SK-N-SH treated with all-trans-retinoic acid at 6 μM for 48 hours (cell line): ENCODE data around the gene TLCD5.

Experiments
- ATAC-seq: fragments of 200-7000 bp; cut with Tn5 transposase; 3 replicates; pipeline ENCODE4 v1.9.1; 2020; ENCODE audit warnings: mild to moderate bottlenecking, moderate library complexity
- ARNTL ChIP-seq: fragments of 450-650 bp; formaldehyde crosslinking; IDR thresholded peaks from 2 replicates; pipeline ENCODE4 v1.5.0; 2020; ENCODE audit warnings: low read depth, mild to moderate bottlenecking, moderate library complexity, borderline replicate concordance
- BACH2 ChIP-seq: fragments of 250-450 bp; sonication (Bioruptor Pico); IDR thresholded peaks from 2 replicates; pipeline ENCODE4 v1.9.0; 2021; ENCODE audit warnings: mild to moderate bottlenecking, borderline replicate concordance
- CREB5 ChIP-seq: fragments of 250-450 bp; sonication (Bioruptor Pico); IDR thresholded peaks from 2 replicates; pipeline ENCODE4 v1.5.1; 2020; ENCODE audit warnings: low read depth, mild to moderate bottlenecking, moderate library complexity
- CSDC2 ChIP-seq: fragments of 250-450 bp; sonication (Bioruptor Pico); IDR thresholded peaks from 2 replicates; pipeline ENCODE4 v1.5.0; 2020; ENCODE audit warnings: mild to moderate bottlenecking, moderate library complexity
- ESRRG ChIP-seq: fragments of 250-450 bp; sonication (Bioruptor Pico); IDR thresholded peaks from 2 replicates; pipeline ENCODE4 v1.6.1; 2021; ENCODE audit warnings: mild to moderate bottlenecking
- GLIS3 ChIP-seq: fragments of 250-450 bp; sonication (Bioruptor Pico); IDR thresholded peaks from 2 replicates; pipeline ENCODE4 v1.5.0; 2020; ENCODE audit warnings: mild to moderate bottlenecking, moderate library complexity
- ISL1 ChIP-seq: fragments of 250-450 bp; sonication (Bioruptor Pico); IDR thresholded peaks from 2 replicates; pipeline ENCODE4 v2.1.2; 2022; ENCODE audit warnings: mild to moderate bottlenecking, moderate library complexity
- OSR1 ChIP-seq: fragments of 250-450 bp; sonication (Bioruptor Pico); IDR thresholded peaks from 2 replicates; pipeline ENCODE4 v1.8.0; 2022; ENCODE audit warnings: moderate library complexity, mild to moderate bottlenecking, inconsistent platforms
- PATZ1 ChIP-seq: fragments of 250-450 bp; sonication (Bioruptor Pico); IDR thresholded peaks from 2 replicates; pipeline ENCODE4 v1.8.0; 2020; ENCODE audit warnings: mild to moderate bottlenecking, moderate library complexity, borderline replicate concordance
- PPARA ChIP-seq: fragments of 250-450 bp; sonication (Bioruptor Pico); IDR thresholded peaks from 2 replicates; pipeline ENCODE4 v1.5.0; 2020; ENCODE audit warnings: mild to moderate bottlenecking, borderline replicate concordance
- RARB ChIP-seq: fragments of 250-450 bp; sonication (Bioruptor Pico); IDR thresholded peaks from 2 replicates; pipeline ENCODE4 v1.8.0; 2021; ENCODE audit warnings: mild to moderate bottlenecking, moderate library complexity
- SNAI2 ChIP-seq: fragments of 250-450 bp; sonication (Bioruptor Pico); IDR thresholded peaks from 2 replicates; pipeline ENCODE4 v1.5.0; 2020; ENCODE audit warnings: mild to moderate bottlenecking, moderate library complexity
- TCF4 ChIP-seq: fragments of 250-450 bp; sonication (Bioruptor Pico); IDR thresholded peaks from 2 replicates; pipeline ENCODE4 v1.8.0; 2021; ENCODE audit warnings: mild to moderate bottlenecking, moderate library complexity, borderline replicate concordance
- TOX ChIP-seq: fragments of 250-450 bp; sonication (Bioruptor Pico); IDR thresholded peaks from 2 replicates; pipeline ENCODE4 v1.8.0; 2021; ENCODE audit warnings: mild to moderate bottlenecking, moderate library complexity, borderline replicate concordance
- ZC3H10 ChIP-seq: fragments of 250-450 bp; sonication (Bioruptor Pico); IDR thresholded peaks from 2 replicates; pipeline ENCODE4 v1.5.1; 2021; ENCODE audit warnings: mild to moderate bottlenecking, moderate library complexity
- ZFP30 ChIP-seq: fragments of 450-650 bp; formaldehyde crosslinking; IDR thresholded peaks from 2 replicates; pipeline ENCODE4 v1.5.0; 2022; ENCODE audit warnings: mild to moderate bottlenecking, moderate library complexity
- ZNF565 ChIP-seq: fragments of 450-650 bp; formaldehyde crosslinking; conservative IDR thresholded peaks from 2 replicates; pipeline ENCODE4 v1.5.0; 2020; ENCODE audit warnings: low read depth, mild to moderate bottlenecking, moderate library complexity
- ZNF70 ChIP-seq: fragments of 450-650 bp; formaldehyde crosslinking; IDR thresholded peaks from 2 replicates; pipeline ENCODE4 v1.5.0; 2020; ENCODE audit warnings: mild to moderate bottlenecking, moderate library complexity
- ZNF8 ChIP-seq: fragments of 450-650 bp; formaldehyde crosslinking; IDR thresholded peaks from 2 replicates; pipeline ENCODE4 v1.5.0; 2020; ENCODE audit warnings: mild to moderate bottlenecking, moderate library complexity
- TF ChIP-seq, protein P1 (sequence below): fragments of 250-450 bp; sonication (Bioruptor Pico); IDR thresholded peaks from 2 replicates; pipeline ENCODE4 v1.5.0; 2020; ENCODE audit warnings: mild to moderate bottlenecking, moderate library complexity
- TF ChIP-seq, protein P2 (sequence below): fragments of 250-450 bp; sonication (Bioruptor Pico); IDR thresholded peaks from 2 replicates; pipeline ENCODE4 v1.5.1; 2021; ENCODE audit warnings: mild to moderate bottlenecking, moderate library complexity

The TLCD5 gene

DNA sequence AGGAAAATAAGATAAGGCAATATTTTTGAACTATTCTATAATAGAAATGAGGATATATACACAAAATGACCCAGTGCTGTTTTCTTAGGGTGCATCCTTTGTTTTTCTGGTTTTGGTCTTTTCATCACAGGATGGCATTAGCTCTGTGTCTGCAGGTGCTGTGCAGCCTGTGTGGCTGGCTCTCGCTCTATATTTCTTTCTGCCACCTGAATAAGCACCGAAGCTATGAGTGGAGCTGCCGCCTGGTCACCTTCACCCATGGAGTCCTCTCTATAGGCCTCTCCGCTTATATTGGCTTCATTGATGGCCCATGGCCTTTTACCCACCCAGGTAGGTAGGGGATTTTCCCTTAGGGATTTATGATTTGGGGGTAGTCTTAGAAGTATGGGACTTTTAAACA is 2.2 kb downstream of the TLCD5 start:
- TF ChIP-seq PPARA (CRISPR knock-in tag) (no peak), CSDC2 (no peak), ARNTL (CRISPR knock-in tag) (no peak), OSR1 (no peak), PATZ1 (CRISPR knock-in tag) (no peak), ZNF565 (CRISPR knock-in tag) (no peak), RARB (CRISPR knock-in tag) (no peak)
- TF ChIP-seq, protein P1, sequence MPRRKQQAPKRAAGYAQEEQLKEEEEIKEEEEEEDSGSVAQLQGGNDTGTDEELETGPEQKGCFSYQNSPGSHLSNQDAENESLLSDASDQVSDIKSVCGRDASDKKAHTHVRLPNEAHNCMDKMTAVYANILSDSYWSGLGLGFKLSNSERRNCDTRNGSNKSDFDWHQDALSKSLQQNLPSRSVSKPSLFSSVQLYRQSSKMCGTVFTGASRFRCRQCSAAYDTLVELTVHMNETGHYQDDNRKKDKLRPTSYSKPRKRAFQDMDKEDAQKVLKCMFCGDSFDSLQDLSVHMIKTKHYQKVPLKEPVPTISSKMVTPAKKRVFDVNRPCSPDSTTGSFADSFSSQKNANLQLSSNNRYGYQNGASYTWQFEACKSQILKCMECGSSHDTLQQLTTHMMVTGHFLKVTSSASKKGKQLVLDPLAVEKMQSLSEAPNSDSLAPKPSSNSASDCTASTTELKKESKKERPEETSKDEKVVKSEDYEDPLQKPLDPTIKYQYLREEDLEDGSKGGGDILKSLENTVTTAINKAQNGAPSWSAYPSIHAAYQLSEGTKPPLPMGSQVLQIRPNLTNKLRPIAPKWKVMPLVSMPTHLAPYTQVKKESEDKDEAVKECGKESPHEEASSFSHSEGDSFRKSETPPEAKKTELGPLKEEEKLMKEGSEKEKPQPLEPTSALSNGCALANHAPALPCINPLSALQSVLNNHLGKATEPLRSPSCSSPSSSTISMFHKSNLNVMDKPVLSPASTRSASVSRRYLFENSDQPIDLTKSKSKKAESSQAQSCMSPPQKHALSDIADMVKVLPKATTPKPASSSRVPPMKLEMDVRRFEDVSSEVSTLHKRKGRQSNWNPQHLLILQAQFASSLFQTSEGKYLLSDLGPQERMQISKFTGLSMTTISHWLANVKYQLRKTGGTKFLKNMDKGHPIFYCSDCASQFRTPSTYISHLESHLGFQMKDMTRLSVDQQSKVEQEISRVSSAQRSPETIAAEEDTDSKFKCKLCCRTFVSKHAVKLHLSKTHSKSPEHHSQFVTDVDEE (CRISPR knock-in tag), result no peak
- ATAC-seq, result no peak

DNA sequence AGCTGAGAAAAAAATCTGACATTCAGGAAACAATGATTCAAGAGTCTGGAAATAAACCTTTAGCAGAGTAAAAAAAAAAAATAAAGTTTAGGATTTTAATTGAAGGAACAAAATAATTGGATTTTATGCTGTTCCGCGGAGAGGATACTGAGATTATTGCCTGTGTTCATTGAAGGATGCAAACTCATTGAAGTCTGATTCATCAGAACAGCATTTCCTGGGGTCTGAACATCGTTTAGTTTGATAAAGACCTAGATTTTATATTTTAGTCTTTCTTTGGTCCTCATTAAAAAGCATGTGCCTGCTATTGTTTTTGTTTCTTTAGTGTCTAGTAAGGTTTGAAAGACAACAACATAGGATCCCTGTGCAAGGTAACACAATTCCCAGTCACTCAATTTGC is 4.5 kb downstream of the TLCD5 start:
- ATAC-seq, result no peak
- TF ChIP-seq OSR1 (no peak), BACH2 (CRISPR knock-in tag) (no peak), CSDC2 (no peak), ZNF565 (CRISPR knock-in tag) (no peak), PATZ1 (CRISPR knock-in tag) (no peak), ZFP30 (CRISPR knock-in tag) (no peak), RARB (CRISPR knock-in tag) (no peak), CREB5 (no peak), ISL1 (no peak), ZNF70 (CRISPR knock-in tag) (no peak), ESRRG (no peak), ZNF8 (CRISPR knock-in tag) (no peak), ARNTL (CRISPR knock-in tag) (no peak), GLIS3 (no peak), TOX (no peak), ZC3H10 (CRISPR knock-in tag) (no peak), PPARA (CRISPR knock-in tag) (no peak), TCF4 (CRISPR knock-in tag) (no peak), SNAI2 (CRISPR knock-in tag) (no peak)
- TF ChIP-seq, protein P2, sequence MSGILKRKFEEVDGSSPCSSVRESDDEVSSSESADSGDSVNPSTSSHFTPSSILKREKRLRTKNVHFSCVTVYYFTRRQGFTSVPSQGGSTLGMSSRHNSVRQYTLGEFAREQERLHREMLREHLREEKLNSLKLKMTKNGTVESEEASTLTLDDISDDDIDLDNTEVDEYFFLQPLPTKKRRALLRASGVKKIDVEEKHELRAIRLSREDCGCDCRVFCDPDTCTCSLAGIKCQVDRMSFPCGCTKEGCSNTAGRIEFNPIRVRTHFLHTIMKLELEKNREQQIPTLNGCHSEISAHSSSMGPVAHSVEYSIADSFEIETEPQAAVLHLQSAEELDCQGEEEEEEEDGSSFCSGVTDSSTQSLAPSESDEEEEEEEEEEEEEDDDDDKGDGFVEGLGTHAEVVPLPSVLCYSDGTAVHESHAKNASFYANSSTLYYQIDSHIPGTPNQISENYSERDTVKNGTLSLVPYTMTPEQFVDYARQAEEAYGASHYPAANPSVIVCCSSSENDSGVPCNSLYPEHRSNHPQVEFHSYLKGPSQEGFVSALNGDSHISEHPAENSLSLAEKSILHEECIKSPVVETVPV (CRISPR knock-in tag), result no peak

DNA sequence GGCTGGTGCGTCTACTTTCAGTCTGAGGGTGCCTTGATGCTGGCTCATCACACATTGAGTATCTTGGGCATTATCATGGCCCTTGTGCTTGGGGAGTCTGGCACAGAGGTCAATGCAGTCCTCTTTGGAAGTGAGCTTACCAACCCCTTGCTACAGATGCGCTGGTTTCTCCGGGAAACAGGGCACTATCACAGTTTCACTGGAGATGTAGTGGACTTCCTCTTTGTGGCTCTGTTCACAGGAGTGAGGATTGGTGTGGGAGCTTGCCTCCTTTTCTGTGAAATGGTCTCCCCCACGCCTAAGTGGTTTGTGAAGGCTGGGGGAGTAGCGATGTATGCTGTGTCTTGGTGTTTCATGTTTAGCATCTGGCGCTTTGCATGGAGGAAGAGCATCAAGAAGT is 4.9 kb downstream of the TLCD5 start:
- no peak for ATAC-seq
- TF ChIP-seq TOX (no peak), GLIS3 (no peak), CREB5 (no peak), ESRRG (no peak), ZNF8 (CRISPR knock-in tag) (no peak), ARNTL (CRISPR knock-in tag) (no peak)
- TF ChIP-seq, protein P2 (CRISPR knock-in tag), result no peak
